HG02938 (cell line): ENCODE results near the gene CTNNBIP1.

Source experiments
- ATAC-seq: cut with Tn5 transposase; IDR thresholded peaks from one replicate; pipeline ENCODE4 v1.9.1; 2021; ENCODE audit warnings: mild to moderate bottlenecking, moderate library complexity; ENCODE audit not compliant: unreplicated experiment

Gene CTNNBIP1

GRCh38 chr1:9881838-9882249, 28.2 kb downstream of the CTNNBIP1 start:
- no peak for ATAC-seq

- ATAC-seq, result no peak
Observed at GRCh38 chr1:9878404-9878803, 31.7 kb downstream of the CTNNBIP1 start.

- ATAC-seq, result no peak
Observed at GRCh38 chr1:9877962-9878361, 32.1 kb downstream of the CTNNBIP1 start.

GRCh38 chr1:9875636-9876000, 34.5 kb downstream of the CTNNBIP1 start:
- ATAC-seq, result no peak

- ATAC-seq, result no peak
Observed at GRCh38 chr1:9874959-9875635, 35.0 kb downstream of the CTNNBIP1 start.

- ATAC-seq, result no peak
Observed at GRCh38 chr1:9874412-9874811, 35.7 kb downstream of the CTNNBIP1 start.

GRCh38 chr1:9873992-9874391, 36.1 kb downstream of the CTNNBIP1 start:
- ATAC-seq, result no peak

GRCh38 chr1:9873385-9873784, 36.7 kb downstream of the CTNNBIP1 start:
- no peak for ATAC-seq

- no peak for ATAC-seq
Observed at GRCh38 chr1:9872430-9873165, 37.5 kb downstream of the CTNNBIP1 start.

GRCh38 chr1:9871707-9872425, 38.2 kb downstream of the CTNNBIP1 start:
- no peak for ATAC-seq

GRCh38 chr1:9871021-9871420, 39.0 kb downstream of the CTNNBIP1 start:
- ATAC-seq, result no peak

- ATAC-seq, result no peak
Observed at GRCh38 chr1:9870572-9870971, 39.5 kb downstream of the CTNNBIP1 start.

- no peak for ATAC-seq
Observed at GRCh38 chr1:9869831-9870251, 40.2 kb downstream of the CTNNBIP1 start.

- no peak for ATAC-seq
Observed at GRCh38 chr1:9868244-9868590, 41.9 kb downstream of the CTNNBIP1 start.

- ATAC-seq, result no peak
Observed at GRCh38 chr1:9867408-9868243, 42.4 kb downstream of the CTNNBIP1 start.

- ATAC-seq, result no peak
Observed at GRCh38 chr1:9866836-9867235, 43.2 kb downstream of the CTNNBIP1 start.

- no peak for ATAC-seq
Observed at GRCh38 chr1:9865724-9866123, 44.3 kb downstream of the CTNNBIP1 start.

- no peak for ATAC-seq
Observed at GRCh38 chr1:9863371-9863770, 46.7 kb downstream of the CTNNBIP1 start.

GRCh38 chr1:9861360-9861759, 48.7 kb downstream of the CTNNBIP1 start:
- no peak for ATAC-seq

- no peak for ATAC-seq
Observed at GRCh38 chr1:9860887-9861286, 49.2 kb downstream of the CTNNBIP1 start.
